GM23338 (cell line): ENCODE data around the gene DNAAF8. TPM values are rescaled to one million over a fixed set of nuclear protein-coding genes. Genes with fewer than 3 reads are reported as not detected.

Experiments used
- ATAC-seq: fragments of 200-7000 bp; cut with Tn5 transposase; 3 replicates; pipeline ENCODE4 v1.9.1; 2020
- DNase-seq: peaks from one replicate; pipeline ENCODE4 v3.0.0-alpha.2; 2015; ENCODE audit warnings: low spot score
- H2AFZ ChIP-seq: fragments of 200-600 bp; sonication (generic); 2 replicates; pipeline ENCODE4 v1.8.0; 2016; ENCODE audit warnings: antibody characterized with exemption, mild to moderate bottlenecking, moderate library complexity
- H3F3A ChIP-seq: fragments of 200-600 bp; sonication (generic); replicated peaks from 2 replicates; pipeline ENCODE4 v1.8.0; 2017; ENCODE audit warnings: antibody characterized with exemption, mixed run types, low read depth
- H3K27ac ChIP-seq: fragments of 200-600 bp; sonication (generic); 2 replicates; pipeline ENCODE4 v1.6.1; 2016; ENCODE audit warnings: low read depth
- H3K27me3 ChIP-seq: fragments of 200-600 bp; sonication (generic); 2 replicates; pipeline ENCODE4 v1.8.0; 2016; ENCODE audit warnings: mild to moderate bottlenecking, mixed run types, moderate library complexity; ENCODE audit not compliant: insufficient read depth
- H3K36me3 ChIP-seq: fragments of 200-600 bp; sonication (generic); 2 replicates; pipeline ENCODE4 v1.8.0; 2016; ENCODE audit warnings: mild to moderate bottlenecking; ENCODE audit not compliant: insufficient read depth
- H3K4me1 ChIP-seq: fragments of 200-600 bp; sonication (generic); 2 replicates; pipeline ENCODE4 v1.8.0; 2016; ENCODE audit warnings: mild to moderate bottlenecking, moderate library complexity; ENCODE audit not compliant: insufficient read depth
- H3K4me2 ChIP-seq: fragments of 200-600 bp; sonication (generic); 2 replicates; pipeline ENCODE4 v1.7.1; 2017; ENCODE audit warnings: mixed run types
- H3K4me3 ChIP-seq: fragments of 200-600 bp; sonication (generic); 2 replicates; pipeline ENCODE4 v1.6.1; 2016; ENCODE audit warnings: mixed run types
- H3K79me2 ChIP-seq: fragments of 200-600 bp; sonication (generic); replicated peaks from 2 replicates; pipeline ENCODE4 v1.8.0; 2017; ENCODE audit warnings: mild to moderate bottlenecking; ENCODE audit not compliant: insufficient read depth
- H3K9me2 ChIP-seq: fragments of 200-600 bp; sonication (generic); 2 replicates; pipeline ENCODE4 v1.8.0; 2017; ENCODE audit not compliant: insufficient read depth
- H4K20me1 ChIP-seq: fragments of 200-600 bp; sonication (generic); replicated peaks from 2 replicates; pipeline ENCODE4 v1.8.0; 2017; ENCODE audit warnings: mild to moderate bottlenecking; ENCODE audit not compliant: insufficient read depth
- H3K27ac Mint-ChIP-seq: 2 replicates; pipeline ENCODE4 v1.8.0; 2020; ENCODE audit warnings: inconsistent platforms, mild to moderate bottlenecking, moderate library complexity, mixed read lengths
- H3K27me3 Mint-ChIP-seq: 3 replicates; pipeline ENCODE4 v1.8.0; 2022; ENCODE audit warnings: low read depth, mild to moderate bottlenecking, moderate library complexity, mixed read lengths, inconsistent platforms; ENCODE audit not compliant: insufficient read depth, poor library complexity
- H3K36me3 Mint-ChIP-seq: 3 replicates; pipeline ENCODE4 v1.8.0; 2021; ENCODE audit warnings: low read depth, mild to moderate bottlenecking, inconsistent platforms, moderate library complexity, mixed read lengths
- H3K4me1 Mint-ChIP-seq: 3 replicates; pipeline ENCODE4 v1.8.0; 2020; ENCODE audit warnings: mild to moderate bottlenecking, inconsistent platforms, mixed read lengths
- H3K4me3 Mint-ChIP-seq: 3 replicates; pipeline ENCODE4 v1.8.0; 2021; ENCODE audit warnings: moderate library complexity, mild to moderate bottlenecking, inconsistent platforms, mixed read lengths
- H3K9me3 Mint-ChIP-seq: 3 replicates; pipeline ENCODE4 v1.8.0; 2020; ENCODE audit warnings: moderate library complexity, mild to moderate bottlenecking, inconsistent platforms, mixed read lengths
- CTCF ChIP-seq, 2 experiments: fragments of 200-600 bp in 1 of 2; sonication (generic) in 1 of 2; conservative IDR thresholded peaks; 2 replicates each; pipeline versions ENCODE4 v1.5.1 to v1.6.1; 2016 to 2017; ENCODE audit warnings: antibody characterized with exemption in 2 of 2, low read depth in 2 of 2, mild to moderate bottlenecking in 2 of 2, moderate library complexity in 1 of 2
- EZH2 ChIP-seq: fragments of 200-600 bp; sonication (generic); IDR thresholded peaks from one replicate; pipeline ENCODE4 v1.8.0; 2017; ENCODE audit warnings: antibody characterized with exemption, mild to moderate bottlenecking, low read depth; ENCODE audit not compliant: unreplicated experiment
- EZH2phosphoT487 ChIP-seq: fragments of 200-600 bp; sonication (generic); IDR thresholded peaks from one replicate; pipeline ENCODE4 v1.8.1; 2018; ENCODE audit warnings: antibody characterized with exemption; ENCODE audit not compliant: unreplicated experiment
- NANOG ChIP-seq: IDR thresholded peaks from 2 replicates; pipeline ENCODE4 v1.6.1; 2016; ENCODE audit warnings: antibody characterized with exemption, borderline replicate concordance
- POLR2AphosphoS5 ChIP-seq: IDR thresholded peaks from 2 replicates; pipeline ENCODE4 v1.6.1; 2016; ENCODE audit warnings: antibody characterized with exemption, low read depth
- REST ChIP-seq: IDR thresholded peaks from one replicate; pipeline ENCODE4 v1.6.1; 2018; ENCODE audit warnings: antibody characterized with exemption; ENCODE audit not compliant: unreplicated experiment
- STAT1 ChIP-seq: IDR thresholded peaks from one replicate; pipeline ENCODE4 v1.6.1; 2016; ENCODE audit warnings: antibody characterized with exemption; ENCODE audit not compliant: unreplicated experiment
- ZNF114 ChIP-seq: fragments of 250-450 bp; sonication (Bioruptor Pico); IDR thresholded peaks from 2 replicates; pipeline ENCODE4 v1.5.0; 2020; ENCODE audit warnings: mild to moderate bottlenecking, moderate library complexity
- ZNF462 ChIP-seq: fragments of 250-450 bp; sonication (Bioruptor Pico); IDR thresholded peaks from 2 replicates; pipeline ENCODE4 v1.5.0; 2020; ENCODE audit warnings: mild to moderate bottlenecking, moderate library complexity
- polyA plus RNA-seq: library from polyadenylated mRNA; unstranded; fragments of >200 nt; fragmentation: Nextera tagmentation; extraction: Ambion mirVana; gene quantifications from 2 replicates; pipeline ENCODE4 v1.2.1, GENCODE V29; 2016
- total RNA-seq: library from RNA; depleted of rRNA; stranded (reverse); fragments of >200 nt; shearing (Covaris generic); gene quantifications from 2 replicates; pipeline ENCODE4 v1.2.3, GENCODE V29; 2014

The DNAAF8 gene
- total and polyA plus RNA-seq, 2 experiments from 2014 or later: 0.34 to 1.3 TPM

GRCh38 chr16:4748682-4749411 is 14.5 kb downstream of the DNAAF8 start (continued):
- no peak for TF ChIP-seq ZNF462

- peaks cover 21% of the 10 kb centered on the region for H3K36me3 Mint-ChIP-seq
- H3K27ac Mint-ChIP-seq: no peak overlapping the region
- H3K36me3 ChIP-seq: 0 out of 2 replicates have a peak, but pooled peaks cover 1% of the 10 kb centered on the region
- DNase-seq (no peak), ATAC-seq (no peak)
- no peak overlapping the region for H3K4me2 ChIP-seq
- peaks cover 2% of the 10 kb centered on the region; the same call in 1 of the 3 replicates for H3K4me1 Mint-ChIP-seq
- H3K9me3 Mint-ChIP-seq: no peaks in the 10 kb centered on the region
- H3K4me3 ChIP-seq: no peak overlapping the region
- no peaks in the 10 kb centered on the region for H3F3A ChIP-seq
- H3K9me2 ChIP-seq: no peaks in the 10 kb centered on the region
- H3K27me3 Mint-ChIP-seq: peaks cover 9% of the 10 kb centered on the region
- no peak overlapping the region for H3K27ac ChIP-seq
- no peak overlapping the region for H2AFZ ChIP-seq
- no peaks in the 10 kb centered on the region; the same call in 1 of the 2 replicates for H4K20me1 ChIP-seq
- peaks cover 4% of the 10 kb centered on the region; the same call in 1 of the 2 replicates for H3K4me1 ChIP-seq
- no peaks in the 10 kb centered on the region for H3K27me3 ChIP-seq
- H3K4me3 Mint-ChIP-seq: no peak overlapping the region
- H3K79me2 ChIP-seq: no peaks in the 10 kb centered on the region
- no peak for TF ChIP-seq STAT1
- no peak for TF ChIP-seq EZH2phosphoT487
- TF ChIP-seq EZH2: no peak
- no peak for TF ChIP-seq CTCF (conservative IDR thresholded peaks at IDR 0.05; ENCODE audit: low read depth in 2 of 2)
- TF ChIP-seq POLR2AphosphoS5: no peak
- TF ChIP-seq REST: no peak
- TF ChIP-seq ZNF114 (CRISPR knock-in tag): no peak
- no peak for TF ChIP-seq NANOG
These were observed 15.4 kb downstream of the DNAAF8 start for GRCh38 chr16:4749700-4750257.
